ENCODE data around the gene MED28.

MED28 gene

DNA sequence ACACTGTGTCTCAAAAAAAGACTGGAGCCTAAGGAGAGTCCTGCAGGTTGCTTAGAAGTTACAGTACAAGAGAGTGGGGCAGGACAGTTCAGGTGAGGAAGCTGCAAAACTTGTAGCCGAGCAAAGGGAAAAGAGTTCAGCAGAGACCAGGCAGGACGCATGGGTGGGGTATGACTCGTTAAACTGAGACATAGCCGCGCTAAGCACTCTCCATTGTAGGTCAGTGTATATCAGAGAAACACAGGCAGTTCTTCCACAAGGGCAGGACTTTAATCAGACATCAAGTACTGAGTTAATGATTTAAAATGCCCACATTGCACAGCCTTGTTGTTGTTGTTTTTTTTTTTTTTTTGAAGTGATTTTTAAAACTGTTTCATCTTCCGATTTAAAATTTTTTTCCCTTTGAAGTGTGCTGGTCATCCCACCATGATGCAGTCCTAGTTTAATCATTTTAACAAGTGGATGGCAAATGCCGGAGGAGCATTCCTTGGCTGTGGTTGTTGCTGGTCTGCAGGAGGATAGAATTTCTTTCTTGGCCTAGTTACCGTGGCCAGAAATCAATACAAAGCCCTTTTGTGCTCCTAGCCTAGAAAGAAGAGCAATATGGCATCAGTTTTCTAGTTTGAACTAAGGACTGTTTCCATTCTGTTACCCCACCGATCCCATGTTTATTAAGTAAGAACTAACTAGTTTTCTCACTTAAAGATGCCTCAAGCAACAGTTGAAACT, 27.2 kb upstream of the MED28 start:
- no peak for DNase-seq (ENCODE audit: low read depth)
- TF ChIP-seq, protein P1, sequence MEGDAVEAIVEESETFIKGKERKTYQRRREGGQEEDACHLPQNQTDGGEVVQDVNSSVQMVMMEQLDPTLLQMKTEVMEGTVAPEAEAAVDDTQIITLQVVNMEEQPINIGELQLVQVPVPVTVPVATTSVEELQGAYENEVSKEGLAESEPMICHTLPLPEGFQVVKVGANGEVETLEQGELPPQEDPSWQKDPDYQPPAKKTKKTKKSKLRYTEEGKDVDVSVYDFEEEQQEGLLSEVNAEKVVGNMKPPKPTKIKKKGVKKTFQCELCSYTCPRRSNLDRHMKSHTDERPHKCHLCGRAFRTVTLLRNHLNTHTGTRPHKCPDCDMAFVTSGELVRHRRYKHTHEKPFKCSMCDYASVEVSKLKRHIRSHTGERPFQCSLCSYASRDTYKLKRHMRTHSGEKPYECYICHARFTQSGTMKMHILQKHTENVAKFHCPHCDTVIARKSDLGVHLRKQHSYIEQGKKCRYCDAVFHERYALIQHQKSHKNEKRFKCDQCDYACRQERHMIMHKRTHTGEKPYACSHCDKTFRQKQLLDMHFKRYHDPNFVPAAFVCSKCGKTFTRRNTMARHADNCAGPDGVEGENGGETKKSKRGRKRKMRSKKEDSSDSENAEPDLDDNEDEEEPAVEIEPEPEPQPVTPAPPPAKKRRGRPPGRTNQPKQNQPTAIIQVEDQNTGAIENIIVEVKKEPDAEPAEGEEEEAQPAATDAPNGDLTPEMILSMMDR (IDR thresholded peaks at IDR 0.05; ENCODE audit: control insufficient read depth, insufficient read depth, low read depth, low read length, missing control alignments) = no peak
- H3K4me3 ChIP-seq (ENCODE audit: control insufficient read depth, low read depth, low read length) = no peak overlapping the region

DNA sequence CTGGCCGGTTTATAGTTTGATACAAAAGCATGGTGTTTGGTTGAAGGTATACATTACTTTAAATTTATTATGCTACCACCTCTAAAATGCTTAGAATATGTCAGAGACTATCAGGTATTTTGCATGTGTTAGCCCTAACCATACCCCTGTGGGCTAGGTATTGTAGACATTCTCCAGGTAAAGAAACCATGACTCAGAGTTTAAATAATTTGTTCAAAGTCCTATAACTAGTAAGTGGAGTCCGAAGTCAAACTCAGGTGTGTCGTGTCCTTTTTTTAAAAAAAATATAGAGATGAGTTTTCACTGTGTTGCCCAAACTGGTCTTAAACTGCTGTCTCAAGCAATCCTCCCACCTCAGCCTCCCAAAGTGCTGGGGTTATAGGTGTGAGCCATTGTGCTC, 25.1 kb upstream of the MED28 start:
- H3K4me3 ChIP-seq (ENCODE audit: control insufficient read depth, low read depth, low read length) = no peak overlapping the region
- DNase-seq (ENCODE audit: low read depth) = no peak
- TF ChIP-seq, protein P1 (IDR thresholded peaks at IDR 0.05; ENCODE audit: control insufficient read depth, insufficient read depth, low read depth, low read length, missing control alignments) = no peak

DNA sequence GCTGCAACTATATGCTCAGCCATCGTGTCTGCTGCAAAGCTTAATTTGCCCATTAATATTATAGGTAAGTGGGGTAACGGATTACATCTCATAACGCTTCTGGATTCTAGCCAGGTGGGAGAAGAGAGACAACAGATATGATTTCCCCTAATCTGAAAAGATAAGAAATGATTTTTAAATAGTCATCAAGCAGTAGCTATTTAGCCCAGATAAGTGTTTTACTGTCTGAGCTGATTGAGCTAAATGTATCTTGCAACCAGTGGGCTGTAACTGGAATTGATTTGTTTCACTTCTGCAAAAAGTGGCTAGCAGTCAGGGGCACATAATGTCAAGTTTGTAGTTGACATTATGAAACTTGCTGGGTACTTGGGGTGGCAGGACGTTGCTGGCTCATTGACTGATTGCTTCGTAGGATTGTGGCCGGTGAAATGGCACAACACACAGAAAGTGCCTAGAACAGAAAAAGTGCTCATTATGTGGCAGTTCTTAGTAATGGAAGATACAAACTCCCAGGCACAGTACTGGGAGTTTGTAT, 18.9 kb upstream of the MED28 start:
- TF ChIP-seq, protein P1 (IDR thresholded peaks at IDR 0.05; ENCODE audit: control insufficient read depth, insufficient read depth, low read depth, low read length, missing control alignments) = no peak
- DNase-seq (ENCODE audit: low read depth) = no peak
- no peak overlapping the region for H3K4me3 ChIP-seq (ENCODE audit: control insufficient read depth, low read depth, low read length)

DNA sequence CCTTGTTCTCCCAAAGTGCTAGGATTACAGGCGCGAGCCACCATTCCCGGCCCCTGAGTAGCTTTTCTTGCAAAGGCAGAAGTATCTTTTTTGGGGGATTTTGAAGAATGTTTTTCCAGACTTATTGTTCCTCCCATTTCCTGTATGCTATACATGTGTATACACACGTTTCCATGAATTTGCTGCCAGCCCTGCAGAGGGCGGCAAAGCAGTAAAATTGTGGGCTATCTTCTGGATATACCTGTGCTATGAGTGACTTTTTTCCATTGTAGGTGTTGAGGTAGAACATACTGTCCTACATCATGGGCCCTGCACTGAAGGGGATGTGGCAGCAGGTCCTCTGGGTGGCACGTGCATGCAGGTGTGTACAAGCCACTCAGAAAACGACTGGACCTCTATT, 16.9 kb upstream of the MED28 start:
- H3K4me3 ChIP-seq (ENCODE audit: control insufficient read depth, low read depth, low read length) = no peak overlapping the region
- no peak for DNase-seq (ENCODE audit: low read depth)
- TF ChIP-seq, protein P1 (IDR thresholded peaks at IDR 0.05; ENCODE audit: control insufficient read depth, insufficient read depth, low read depth, low read length, missing control alignments) = peak; percentile 30

DNA sequence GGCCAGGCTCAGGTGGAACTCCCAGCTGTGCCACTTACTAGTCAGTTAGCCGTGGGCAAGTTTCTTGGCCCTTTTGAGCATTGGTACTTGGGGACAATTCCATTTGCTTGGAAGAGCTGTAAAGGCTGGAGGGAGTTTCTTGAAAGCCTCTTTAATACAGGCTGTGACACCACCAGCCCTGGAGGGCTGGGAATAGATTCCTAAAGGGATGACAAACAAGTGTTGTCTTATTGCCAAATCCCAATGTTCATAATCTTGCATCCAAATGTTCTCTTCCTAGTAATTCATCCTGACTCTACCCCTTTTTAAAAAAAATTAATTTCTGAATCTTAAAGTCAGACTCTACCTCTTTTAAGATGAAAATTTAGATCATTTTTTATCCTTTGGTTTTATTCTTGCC, 14.6 kb upstream of the MED28 start:
- no peak for DNase-seq (ENCODE audit: low read depth)
- TF ChIP-seq, protein P1 (IDR thresholded peaks at IDR 0.05; ENCODE audit: control insufficient read depth, insufficient read depth, low read depth, low read length, missing control alignments) = no peak
- no peak overlapping the region for H3K4me3 ChIP-seq (ENCODE audit: control insufficient read depth, low read depth, low read length)

DNA sequence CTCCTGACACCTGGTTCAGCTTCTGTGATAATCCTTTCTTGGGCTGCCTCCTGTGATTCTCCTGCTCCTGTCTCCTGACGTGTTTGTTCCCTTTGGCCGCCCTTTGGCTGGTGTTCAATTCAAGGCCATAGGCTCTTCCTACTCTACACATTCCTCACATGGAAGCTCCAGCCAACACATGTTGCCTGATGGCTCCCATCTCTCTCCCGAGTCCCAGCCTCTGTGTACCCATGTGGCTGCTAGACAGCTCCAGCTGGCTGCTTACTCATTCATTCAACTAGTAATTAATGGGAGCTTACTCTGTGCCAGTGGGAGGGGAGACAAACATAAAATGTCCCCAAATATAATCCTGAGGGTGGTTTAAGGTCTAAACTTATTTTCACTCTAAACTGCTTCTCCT, 9.2 kb upstream of the MED28 start:
- no peak for DNase-seq (ENCODE audit: low read depth)
- TF ChIP-seq, protein P1 (IDR thresholded peaks at IDR 0.05; ENCODE audit: control insufficient read depth, insufficient read depth, low read depth, low read length, missing control alignments) = no peak
- H3K4me3 ChIP-seq (ENCODE audit: control insufficient read depth, low read depth, low read length) = no peak overlapping the region
